ENCODE results near the gene KRT6A.

KRT6A gene

DNA sequence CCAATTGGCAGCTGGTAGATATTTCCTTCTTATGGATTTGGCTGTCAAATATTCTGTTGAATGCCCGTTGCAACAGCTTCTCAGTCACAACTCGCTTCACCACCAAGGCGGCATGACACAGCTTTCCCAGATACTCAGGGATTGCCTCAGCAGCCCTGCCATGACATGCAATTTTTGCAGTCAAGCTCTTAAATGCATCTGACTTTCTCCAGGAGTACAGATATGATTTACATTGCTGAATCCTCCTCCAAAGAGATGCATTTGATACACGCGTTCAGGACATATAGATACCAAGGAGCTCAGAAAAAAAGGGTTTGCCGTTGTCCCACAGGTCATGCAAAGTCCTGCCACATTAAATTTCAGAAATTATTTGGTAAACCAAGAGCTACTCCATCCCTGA is 20.7 kb upstream of the KRT6A start:
- TF ChIP-seq, protein P1, sequence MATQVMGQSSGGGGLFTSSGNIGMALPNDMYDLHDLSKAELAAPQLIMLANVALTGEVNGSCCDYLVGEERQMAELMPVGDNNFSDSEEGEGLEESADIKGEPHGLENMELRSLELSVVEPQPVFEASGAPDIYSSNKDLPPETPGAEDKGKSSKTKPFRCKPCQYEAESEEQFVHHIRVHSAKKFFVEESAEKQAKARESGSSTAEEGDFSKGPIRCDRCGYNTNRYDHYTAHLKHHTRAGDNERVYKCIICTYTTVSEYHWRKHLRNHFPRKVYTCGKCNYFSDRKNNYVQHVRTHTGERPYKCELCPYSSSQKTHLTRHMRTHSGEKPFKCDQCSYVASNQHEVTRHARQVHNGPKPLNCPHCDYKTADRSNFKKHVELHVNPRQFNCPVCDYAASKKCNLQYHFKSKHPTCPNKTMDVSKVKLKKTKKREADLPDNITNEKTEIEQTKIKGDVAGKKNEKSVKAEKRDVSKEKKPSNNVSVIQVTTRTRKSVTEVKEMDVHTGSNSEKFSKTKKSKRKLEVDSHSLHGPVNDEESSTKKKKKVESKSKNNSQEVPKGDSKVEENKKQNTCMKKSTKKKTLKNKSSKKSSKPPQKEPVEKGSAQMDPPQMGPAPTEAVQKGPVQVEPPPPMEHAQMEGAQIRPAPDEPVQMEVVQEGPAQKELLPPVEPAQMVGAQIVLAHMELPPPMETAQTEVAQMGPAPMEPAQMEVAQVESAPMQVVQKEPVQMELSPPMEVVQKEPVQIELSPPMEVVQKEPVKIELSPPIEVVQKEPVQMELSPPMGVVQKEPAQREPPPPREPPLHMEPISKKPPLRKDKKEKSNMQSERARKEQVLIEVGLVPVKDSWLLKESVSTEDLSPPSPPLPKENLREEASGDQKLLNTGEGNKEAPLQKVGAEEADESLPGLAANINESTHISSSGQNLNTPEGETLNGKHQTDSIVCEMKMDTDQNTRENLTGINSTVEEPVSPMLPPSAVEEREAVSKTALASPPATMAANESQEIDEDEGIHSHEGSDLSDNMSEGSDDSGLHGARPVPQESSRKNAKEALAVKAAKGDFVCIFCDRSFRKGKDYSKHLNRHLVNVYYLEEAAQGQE (IDR thresholded peaks at IDR 0.05; ENCODE audit: insufficient read depth in 1 of 2, low read depth in 2 of 2, low read length in 2 of 2), result no peak
- TF ChIP-seq TAF1 (IDR thresholded peaks at IDR 0.05; ENCODE audit: borderline replicate concordance, insufficient read depth, low read length) (no peak), SIN3A (IDR thresholded peaks at IDR 0.05; ENCODE audit: borderline replicate concordance, insufficient read depth, low read length) (no peak), POLR2AphosphoS5 (IDR thresholded peaks at IDR 0.05; ENCODE audit: low read depth, low read length) (no peak), FOXP2 (optimal IDR thresholded peaks at IDR 0.05; ENCODE audit: borderline replicate concordance, extremely low read depth, extremely low read length, insufficient read depth) (no peak)

DNA sequence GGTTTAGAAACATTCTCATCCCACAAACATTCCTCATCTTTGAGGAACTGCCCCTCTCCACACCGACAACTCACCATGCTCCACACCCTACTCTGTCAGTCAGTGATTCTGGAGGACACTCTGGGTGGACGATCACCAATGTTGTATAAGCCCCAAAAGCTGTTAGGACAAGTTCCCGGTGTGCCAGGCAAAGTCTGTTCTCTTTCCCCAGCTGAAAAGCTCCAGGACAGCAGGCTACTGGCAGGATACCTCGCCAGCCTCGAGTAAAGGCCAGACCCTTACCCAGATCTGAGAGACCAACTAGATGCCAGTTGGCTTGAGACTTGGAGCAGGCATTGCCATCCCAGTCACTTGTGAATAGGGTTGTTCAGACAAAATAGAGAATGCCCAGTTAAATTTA is 15.2 kb upstream of the KRT6A start:
- TF ChIP-seq TAF1 (IDR thresholded peaks at IDR 0.05; ENCODE audit: borderline replicate concordance, insufficient read depth, low read length) (no peak), FOXP2 (optimal IDR thresholded peaks at IDR 0.05; ENCODE audit: borderline replicate concordance, extremely low read depth, extremely low read length, insufficient read depth) (no peak), POLR2AphosphoS5 (IDR thresholded peaks at IDR 0.05; ENCODE audit: low read depth, low read length) (no peak), SIN3A (IDR thresholded peaks at IDR 0.05; ENCODE audit: borderline replicate concordance, insufficient read depth, low read length) (no peak)
- TF ChIP-seq, protein P1 (IDR thresholded peaks at IDR 0.05; ENCODE audit: insufficient read depth in 1 of 2, low read depth in 2 of 2, low read length in 2 of 2), result no peak

DNA sequence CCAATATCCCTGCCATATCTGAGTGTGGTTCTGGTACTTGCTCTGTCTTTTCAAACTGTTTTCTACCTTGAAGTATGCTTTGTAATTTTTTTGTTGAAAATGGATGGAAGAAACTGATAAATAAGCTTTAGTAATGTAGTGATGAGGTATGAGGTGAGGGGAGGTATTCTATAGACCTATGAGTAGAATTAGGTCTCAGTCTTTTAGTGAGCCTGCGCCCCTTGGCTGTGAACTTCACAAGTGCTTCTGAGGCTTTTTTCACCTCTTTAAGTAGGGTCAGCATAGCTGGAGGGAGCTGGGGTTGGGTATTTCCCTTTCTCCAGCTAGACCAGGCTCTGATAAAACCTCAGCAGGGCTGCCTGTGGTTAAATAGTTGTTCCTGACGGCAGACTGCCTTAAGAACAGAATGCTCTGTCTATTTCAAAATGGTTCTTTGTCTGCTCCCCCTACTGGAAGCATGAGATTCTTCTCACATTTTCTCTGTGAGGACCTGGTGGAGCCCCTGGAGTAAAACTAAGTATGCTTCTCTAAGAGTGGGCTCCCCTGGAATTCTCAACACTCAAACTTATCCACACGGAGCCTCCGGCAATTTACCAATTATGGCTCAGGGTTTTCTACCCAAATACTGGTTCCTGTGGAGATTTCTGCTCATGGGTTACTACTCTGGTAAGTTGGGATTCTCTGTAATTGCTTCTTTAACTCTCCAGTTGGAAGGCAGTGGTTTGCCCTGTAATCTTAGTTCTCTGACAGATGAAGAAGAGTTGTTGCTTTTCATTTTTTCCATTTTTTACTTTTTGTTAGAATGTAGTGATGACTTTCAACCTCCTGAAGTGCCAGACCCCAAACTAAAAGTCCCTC is 14.0 kb upstream of the KRT6A start:
- no peak for TF ChIP-seq POLR2AphosphoS5 (IDR thresholded peaks at IDR 0.05; ENCODE audit: low read depth, low read length)

DNA sequence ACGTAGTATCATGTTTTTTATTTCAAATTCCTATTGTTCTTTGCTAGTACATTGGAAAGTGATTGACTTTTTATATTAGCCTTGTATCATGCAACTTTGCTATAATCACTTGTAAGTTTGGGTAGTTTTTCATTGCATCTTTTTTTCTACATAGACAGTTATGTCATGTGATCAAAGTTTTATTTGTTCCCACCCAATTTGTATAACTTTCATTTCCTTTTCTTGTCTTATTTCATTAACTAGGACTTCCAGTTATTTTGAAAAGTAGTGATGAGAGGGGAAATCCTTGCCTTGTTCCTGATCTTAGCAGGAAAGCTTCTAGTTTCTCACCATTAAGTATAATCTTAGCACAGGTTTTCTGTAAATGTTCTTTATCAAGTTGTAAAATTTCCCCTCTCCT is 9.8 kb upstream of the KRT6A start:
- TF ChIP-seq, protein P1 (IDR thresholded peaks at IDR 0.05; ENCODE audit: insufficient read depth in 1 of 2, low read depth in 2 of 2, low read length in 2 of 2), result no peak
- TF ChIP-seq POLR2AphosphoS5 (IDR thresholded peaks at IDR 0.05; ENCODE audit: low read depth, low read length) (no peak), TAF1 (IDR thresholded peaks at IDR 0.05; ENCODE audit: borderline replicate concordance, insufficient read depth, low read length) (no peak), FOXP2 (optimal IDR thresholded peaks at IDR 0.05; ENCODE audit: borderline replicate concordance, extremely low read depth, extremely low read length, insufficient read depth) (no peak), SIN3A (IDR thresholded peaks at IDR 0.05; ENCODE audit: borderline replicate concordance, insufficient read depth, low read length) (no peak)

DNA sequence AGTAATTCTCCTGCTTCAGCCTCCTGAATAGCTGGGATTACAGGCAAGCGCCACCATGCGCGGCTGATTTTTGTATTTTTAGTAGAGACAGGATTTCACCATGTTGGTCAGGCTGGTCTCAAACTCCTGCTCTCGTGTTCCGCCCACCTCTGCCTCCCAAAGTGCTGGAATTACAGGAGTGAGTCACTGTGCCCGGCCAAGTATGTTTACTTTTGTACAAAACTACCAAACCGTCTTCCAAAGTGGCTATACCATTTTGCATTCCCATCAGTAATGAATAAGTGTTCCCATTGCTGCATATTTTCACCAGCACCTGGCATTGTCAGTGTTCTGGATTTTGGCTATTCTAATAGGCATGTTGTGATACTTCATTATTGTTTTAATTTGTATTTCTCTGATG is 8.4 kb upstream of the KRT6A start:
- TF ChIP-seq SIN3A (IDR thresholded peaks at IDR 0.05; ENCODE audit: borderline replicate concordance, insufficient read depth, low read length) (no peak), FOXP2 (optimal IDR thresholded peaks at IDR 0.05; ENCODE audit: borderline replicate concordance, extremely low read depth, extremely low read length, insufficient read depth) (no peak), TAF1 (IDR thresholded peaks at IDR 0.05; ENCODE audit: borderline replicate concordance, insufficient read depth, low read length) (no peak), POLR2AphosphoS5 (IDR thresholded peaks at IDR 0.05; ENCODE audit: low read depth, low read length) (no peak)
- TF ChIP-seq, protein P1 (IDR thresholded peaks at IDR 0.05; ENCODE audit: insufficient read depth in 1 of 2, low read depth in 2 of 2, low read length in 2 of 2), result no peak
